Heart left ventricle (tissue), 16 donors: Measurements from ENCODE around the gene CERS1. TPM values are rescaled to one million over a fixed set of nuclear protein-coding genes. Genes with fewer than 3 reads are reported as not detected.
A peak's percentile ranks its signal among the peaks of the same experiment; 100 is the strongest.

Source experiments
- ATAC-seq, 4 donors: fragments of 200-7000 bp; cut with Tn5 transposase; one replicate each; pipeline ENCODE4 v1.9.1; 2020 to 2022; ENCODE audit warnings: moderate library complexity in 4 of 4, mild to moderate bottlenecking in 3 of 4, moderate number of reproducible peaks in 1 of 4
- DNase-seq, 5 donors: peaks; one replicate each; pipeline ENCODE4 v3.0.0-alpha.2; 2020
- H3K27ac ChIP-seq, 12 donors: fragments of 200-600 bp; sonication (generic) in 4 of 12; one replicate each; pipeline versions ENCODE4 v1.5.0 to v1.8.0; 2016 to 2022; ENCODE audit warnings: mild to moderate bottlenecking in 2 of 12
- H3K27me3 ChIP-seq, 9 donors: fragments of 200-600 bp; sonication (generic) in 2 of 9; one replicate each; pipeline versions ENCODE4 v1.5.1 to v1.8.0; 2016 to 2022; ENCODE audit warnings: mild to moderate bottlenecking in 3 of 9
- H3K36me3 ChIP-seq, 9 donors: fragments of 200-600 bp; sonication (generic) in 2 of 9; one replicate each; pipeline versions ENCODE4 v1.5.0 to v1.8.0; 2018 to 2022; ENCODE audit warnings: mild to moderate bottlenecking in 2 of 9
- H3K4me1 ChIP-seq, 12 donors: fragments of 200-600 bp; sonication (generic) in 4 of 12; one replicate each; pipeline versions ENCODE4 v1.5.0 to v1.8.0; 2016 to 2022; ENCODE audit warnings: mild to moderate bottlenecking in 3 of 12
- H3K4me3 ChIP-seq, 12 donors: fragments of 200-600 bp; sonication (generic) in 4 of 12; one replicate each; pipeline versions ENCODE4 v1.5.0 to v1.8.0; 2017 to 2022; ENCODE audit warnings: mild to moderate bottlenecking in 9 of 12, moderate library complexity in 4 of 12
- H3K9me3 ChIP-seq, 12 donors: fragments of 200-600 bp; sonication (generic) in 4 of 12; one replicate each; pipeline versions ENCODE4 v1.5.0 to v1.8.0; 2016 to 2022; ENCODE audit warnings: mild to moderate bottlenecking in 1 of 12
- POLR2A ChIP-seq, 2 donors: fragments of 450-650 bp; IDR thresholded peaks; one replicate each; pipeline ENCODE4 v1.6.1; 2017; ENCODE audit warnings: antibody characterized with exemption in 2 of 2, mild to moderate bottlenecking in 2 of 2, moderate library complexity in 2 of 2
- WGBS, 4 donors: extraction: QIAGEN DNeasy Blood & Tissue Kit in 2 of 4; methylation state at CpG; one replicate each; pipeline versions ENCODE4 v1.1.5 to v1.1.7; 2013 to 2018; 5-methylcytosine and 5-hydroxymethylcytosine counted together
- intact Hi-C, 10 donors: fragments of 100-400 bp; cut with DNase I; formaldehyde crosslinking; loops; one replicate each; pipeline versions ENCODE4 v1.11.1 to v1.14.2; 2022
- polyA plus RNA-seq, 2 donors: library from polyadenylated mRNA; stranded (reverse); fragments of 200-250 nt; gene quantifications; one replicate each; pipeline ENCODE4 v1.2.3, GENCODE V29; 2013
- total RNA-seq, 9 donors: library from RNA; depleted of rRNA in 2 of 9; stranded (reverse); fragments of >200 nt in 2 of 9; fragmentation: NEBNext Ultra II Directional in 3 of 9; extraction: Animal tissue kit (Norgen Biotek cat#: 25700) in 3 of 9; gene quantifications; one replicate each; pipeline versions ENCODE4 v1.1.0 to v1.2.4, GENCODE V29; 2016 to 2023
- TF ChIP-seq, protein P1 (sequence below), 12 donors: fragments of 200-600 bp; sonication (generic) in 4 of 12; IDR thresholded peaks; one replicate each; pipeline versions ENCODE4 v1.5.0 to v1.8.0; 2018 to 2022; ENCODE audit warnings: antibody characterized with exemption in 12 of 12, mild to moderate bottlenecking in 5 of 12
- donor health status: ischemic (EF 13 %, LVEDD 7.1; RV severe dilation, severe dysfunction).
- donor health status: healthy with polysubstance abuse.
- donor health status: DM: no; HTN: yes; CAD: no.
- donor health status: DM: no; HTN: no; CAD: no.
- donor health status: ischemic (EF 25% LVEDD 6.9; RV normal size, moderate dysfunction).
- donor health status: ischemic (EF 25% LVEDD 5.7; RV mildly dilated, moderate dysfunction).
- donor health status: healthy.
- donor health status: DM: yes; HTN: yes; CAD: no.
- donor health status: ischemic (EF 35%, LVEDD 5.7; RV mildly dilated, moderate dysfunction).
- donor health status: nonischemic (EF 11% LVEDD 7.7; RV severe dilation, severe dysfunction).
- donor health status: DM: yes; HTN: yes; CAD: no.
- donor health status: PGD.
- donor health status: ischemic (EF 29% LVEDD 5.4; RV normal size, mild dysfunction).
- donor health status: nonischemic (EF 23%, LVEDD 6.1; RV moderate dilation, normal function).

The CERS1 gene
- total and polyA plus RNA-seq, 11 donors: 0.21 to 2.1 (median 0.52) TPM

DNA sequence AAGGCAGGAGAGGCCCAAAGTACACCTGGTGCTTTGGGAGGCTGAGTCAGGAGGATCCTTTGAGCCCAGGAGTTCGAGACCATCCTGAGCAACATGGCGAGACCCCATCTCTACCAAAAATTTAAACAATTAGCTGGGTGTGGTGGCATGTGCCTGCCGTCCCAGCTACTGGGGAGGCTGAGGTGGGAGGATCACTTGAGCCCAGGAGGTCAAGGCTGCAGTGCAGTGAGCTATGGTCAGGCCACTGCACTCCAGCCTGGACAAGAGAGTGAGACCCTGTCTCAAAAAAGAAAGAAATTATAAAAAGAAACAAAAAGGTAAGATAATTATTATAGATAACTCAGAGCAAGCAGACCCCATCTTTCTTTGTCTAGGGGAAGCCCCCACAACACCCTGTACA, 43.2 kb upstream of the CERS1 start:
- 92 to 94% (median 93%) methylated on average over 3 of the region's 3 CpGs for WGBS, 4 donors
- no peak overlapping the region for H3K27ac ChIP-seq
- H3K27me3 ChIP-seq: no peaks in the 10 kb centered on the region
- no peaks in the 10 kb centered on the region for H3K9me3 ChIP-seq
- no peak for DNase-seq
- TF ChIP-seq, protein P1, sequence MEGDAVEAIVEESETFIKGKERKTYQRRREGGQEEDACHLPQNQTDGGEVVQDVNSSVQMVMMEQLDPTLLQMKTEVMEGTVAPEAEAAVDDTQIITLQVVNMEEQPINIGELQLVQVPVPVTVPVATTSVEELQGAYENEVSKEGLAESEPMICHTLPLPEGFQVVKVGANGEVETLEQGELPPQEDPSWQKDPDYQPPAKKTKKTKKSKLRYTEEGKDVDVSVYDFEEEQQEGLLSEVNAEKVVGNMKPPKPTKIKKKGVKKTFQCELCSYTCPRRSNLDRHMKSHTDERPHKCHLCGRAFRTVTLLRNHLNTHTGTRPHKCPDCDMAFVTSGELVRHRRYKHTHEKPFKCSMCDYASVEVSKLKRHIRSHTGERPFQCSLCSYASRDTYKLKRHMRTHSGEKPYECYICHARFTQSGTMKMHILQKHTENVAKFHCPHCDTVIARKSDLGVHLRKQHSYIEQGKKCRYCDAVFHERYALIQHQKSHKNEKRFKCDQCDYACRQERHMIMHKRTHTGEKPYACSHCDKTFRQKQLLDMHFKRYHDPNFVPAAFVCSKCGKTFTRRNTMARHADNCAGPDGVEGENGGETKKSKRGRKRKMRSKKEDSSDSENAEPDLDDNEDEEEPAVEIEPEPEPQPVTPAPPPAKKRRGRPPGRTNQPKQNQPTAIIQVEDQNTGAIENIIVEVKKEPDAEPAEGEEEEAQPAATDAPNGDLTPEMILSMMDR (IDR thresholded peaks at IDR 0.05): no peak
- TF ChIP-seq POLR2A (IDR thresholded peaks at IDR 0.05): no peak
- H3K4me3 ChIP-seq: peak overlapping the region in 1 of 12 donors; percentile 90
- peaks cover 0 to 23% (median 7%) of the 10 kb centered on the region in 12 donors for H3K4me1 ChIP-seq
- H3K36me3 ChIP-seq: peaks cover 0 to 42% (median 16%) of the 10 kb centered on the region in 9 donors
- no peak for ATAC-seq
- intact Hi-C loops: no loop called here

DNA sequence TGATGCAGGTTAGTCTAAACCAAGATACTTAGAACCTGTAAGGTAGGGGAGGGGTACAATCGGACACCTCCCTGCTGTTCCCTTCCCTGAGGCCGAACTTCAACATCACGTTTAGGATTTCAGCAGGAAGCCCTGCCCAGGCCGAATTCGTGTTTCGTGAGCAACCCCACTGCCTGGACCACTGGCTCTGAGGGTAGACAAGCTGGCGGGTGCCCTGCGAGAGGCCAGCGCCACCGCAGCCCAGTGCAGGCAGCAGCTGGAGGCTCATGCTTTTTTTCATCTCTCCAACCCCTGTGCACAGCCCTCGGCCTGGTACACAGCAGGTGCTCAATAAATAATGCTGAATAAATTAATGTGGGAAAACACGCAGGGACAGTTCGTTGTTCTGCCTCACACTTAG, 37.3 kb upstream of the CERS1 start:
- H3K4me1 ChIP-seq: peaks cover 0 to 6% (median 0%) of the 10 kb centered on the region in 12 donors
- no peak overlapping the region for H3K27ac ChIP-seq
- TF ChIP-seq POLR2A (IDR thresholded peaks at IDR 0.05): no peak
- TF ChIP-seq, protein P1 (IDR thresholded peaks at IDR 0.05): no peak
- peaks cover 0 to 77% (median 47%) of the 10 kb centered on the region in 9 donors for H3K36me3 ChIP-seq
- H3K4me3 ChIP-seq: no peak overlapping the region
- H3K9me3 ChIP-seq: no peaks in the 10 kb centered on the region
- ATAC-seq (no peak), DNase-seq (no peak)
- H3K27me3 ChIP-seq: no peaks in the 10 kb centered on the region
- intact Hi-C loops: no loop called here
- WGBS, 4 donors: 86 to 91% (median 90%) methylated on average over 13 of the region's 13 CpGs

DNA sequence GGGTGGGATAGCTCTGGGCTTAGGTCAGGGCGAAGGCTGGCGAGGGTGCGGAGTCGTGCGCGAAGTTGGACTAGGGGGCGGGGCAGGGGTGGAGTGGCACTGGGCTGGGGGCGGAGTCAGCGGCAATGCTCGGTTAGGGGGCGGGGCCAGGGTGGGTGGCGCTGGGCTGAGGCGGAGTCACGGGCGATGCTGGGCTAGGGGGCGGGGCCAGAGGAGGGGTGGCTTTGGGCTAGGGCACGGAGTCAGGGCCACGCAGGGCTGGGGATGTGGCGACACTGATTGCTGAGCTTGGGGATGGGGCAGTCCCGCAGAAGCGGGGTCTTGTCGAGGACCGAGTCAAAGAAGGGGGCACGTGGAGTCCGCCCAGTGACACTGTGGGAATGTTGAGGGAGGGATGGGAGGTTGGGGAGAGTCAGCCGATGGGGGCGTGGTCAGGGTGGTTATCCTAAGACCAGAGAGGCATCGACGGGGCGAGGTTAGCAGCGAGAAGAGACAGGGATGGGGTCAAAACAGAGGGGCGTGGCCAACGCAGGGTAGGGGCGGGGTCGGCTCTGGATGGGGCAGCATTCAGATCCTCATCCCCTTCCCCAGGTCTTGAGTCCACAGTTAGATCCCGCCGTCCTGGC, 36.4 kb upstream of the CERS1 start:
- Histone ChIP-seq H3K9me3 (no peaks in the 10 kb centered on the region), H3K27ac (no peak overlapping the region), H3K4me1 (peaks cover 0 to 6% (median 0%) of the 10 kb centered on the region in 12 donors), H3K36me3 (peaks cover 0 to 77% (median 53%) of the 10 kb centered on the region in 9 donors), H3K4me3 (peak overlapping the region in 3 of 12 donors; percentile 5 to 23 (median 23)), H3K27me3 (no peaks in the 10 kb centered on the region)
- peak; percentile 75 to 91 (median 77) for DNase-seq
- peak; percentile 61 to 92 (median 88) for ATAC-seq
- WGBS, 4 donors: 28 to 65% (median 56%) methylated on average over 32 to 37 of the region's 37 CpGs
- intact Hi-C loops: no loop called here
- TF ChIP-seq, protein P1 (IDR thresholded peaks at IDR 0.05): no peak

DNA sequence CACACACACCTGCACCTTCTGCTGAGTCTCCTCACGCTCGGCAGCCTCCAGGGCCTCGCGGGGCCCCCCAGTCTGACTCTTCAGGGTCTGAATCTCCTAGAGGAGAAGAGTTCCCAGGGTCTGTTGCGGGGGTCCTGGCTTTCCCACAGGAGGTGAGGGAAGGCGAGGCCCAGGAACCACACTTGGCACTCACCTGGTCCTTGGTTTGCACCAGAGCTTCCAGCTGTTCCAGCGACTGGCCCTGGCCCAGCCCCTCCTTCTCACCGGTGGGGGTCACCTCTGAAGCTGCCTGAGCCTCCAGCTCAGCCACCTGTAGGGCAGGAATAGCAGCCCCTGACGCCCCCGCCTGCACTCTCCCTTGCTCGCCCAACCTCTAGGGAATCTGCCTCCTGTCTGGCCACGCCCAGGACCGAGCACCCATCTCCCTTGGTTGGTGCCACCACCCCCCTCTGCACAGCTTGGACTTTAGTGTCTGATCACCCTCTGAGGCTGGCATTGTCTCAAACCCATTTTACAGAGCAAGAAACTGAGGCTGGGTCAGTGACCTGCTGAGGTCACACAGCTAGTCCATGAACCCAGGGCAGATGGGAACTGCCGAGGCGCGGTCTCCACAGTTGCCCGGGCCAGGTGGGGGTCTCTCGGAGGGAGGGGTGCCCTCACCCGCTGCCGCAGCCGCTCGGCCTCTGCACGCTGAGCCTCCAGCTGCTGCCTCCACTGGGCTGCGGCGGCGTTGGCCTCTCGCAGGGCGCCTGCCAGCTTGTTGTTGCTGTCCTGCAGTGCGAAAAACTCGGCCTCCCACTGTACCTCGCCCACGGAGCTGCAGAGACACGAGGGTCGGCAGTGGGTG, 35.6 kb upstream of the CERS1 start:
- ATAC-seq (no peak), DNase-seq (no peak)
- Histone ChIP-seq H3K36me3 (peaks cover 0 to 82% (median 60%) of the 10 kb centered on the region in 9 donors), H3K4me1 (peaks cover 0 to 6% (median 0%) of the 10 kb centered on the region in 12 donors), H3K4me3 (peak overlapping the region in 2 of 12 donors; percentile 23), H3K27ac (no peak overlapping the region), H3K9me3 (no peaks in the 10 kb centered on the region), H3K27me3 (no peaks in the 10 kb centered on the region)
- TF ChIP-seq, protein P1 (IDR thresholded peaks at IDR 0.05): no peak
- no peak for TF ChIP-seq POLR2A (IDR thresholded peaks at IDR 0.05)
- WGBS, 4 donors: 80 to 90% (median 86%) methylated on average over 17 to 34 of the region's 34 CpGs
- intact Hi-C loops: no loop called here
